GM20431 (cell line): ENCODE data around the gene NEU4.

ENCODE experiments used
- in situ Hi-C: fragments of 300-500 bp; cut with MseI, MboI; formaldehyde crosslinking; loops from one replicate; pipeline ENCODE4 v1.15.0; 2020; ENCODE audit warnings: low sequenced_read_pairs; ENCODE audit not compliant: unreplicated experiment

Gene NEU4

DNA sequence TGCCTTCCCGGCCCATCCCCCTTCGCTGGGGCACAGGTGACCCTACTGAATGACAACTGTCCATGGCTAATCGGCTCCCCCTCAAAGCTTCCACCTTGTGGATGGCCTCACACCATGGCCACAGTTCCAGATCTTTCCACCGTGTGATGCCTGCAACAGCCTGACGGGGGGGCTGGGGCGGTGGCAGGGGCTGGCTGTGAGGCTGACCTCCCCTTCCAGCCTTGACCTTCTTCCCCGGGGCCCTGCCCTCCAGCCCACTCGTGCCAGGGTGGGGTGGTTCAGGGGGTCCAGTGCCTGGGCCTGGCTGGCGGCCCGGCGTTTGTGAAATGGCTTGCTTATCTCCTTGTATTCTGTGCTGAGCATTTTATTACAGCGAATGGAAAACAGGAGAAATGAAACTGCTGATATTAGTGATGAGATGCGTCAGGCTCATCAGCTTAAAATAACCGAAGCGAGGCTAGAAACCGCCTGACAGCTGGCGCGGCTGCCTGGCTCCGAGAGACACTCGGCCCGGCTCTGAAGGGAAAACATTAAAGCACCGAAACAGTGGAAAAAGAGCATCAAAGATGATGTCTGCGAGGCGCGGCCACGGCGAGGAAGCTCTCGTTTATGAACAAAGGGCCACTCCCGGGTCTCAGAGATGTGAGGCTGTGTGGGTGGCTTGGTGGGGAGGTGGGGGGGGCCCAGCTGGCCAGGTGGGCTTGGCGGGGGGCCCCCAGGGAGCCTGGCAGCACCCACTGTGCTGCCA is 50.6 kb downstream of the NEU4 start:
- in situ Hi-C loops = no loop called here

DNA sequence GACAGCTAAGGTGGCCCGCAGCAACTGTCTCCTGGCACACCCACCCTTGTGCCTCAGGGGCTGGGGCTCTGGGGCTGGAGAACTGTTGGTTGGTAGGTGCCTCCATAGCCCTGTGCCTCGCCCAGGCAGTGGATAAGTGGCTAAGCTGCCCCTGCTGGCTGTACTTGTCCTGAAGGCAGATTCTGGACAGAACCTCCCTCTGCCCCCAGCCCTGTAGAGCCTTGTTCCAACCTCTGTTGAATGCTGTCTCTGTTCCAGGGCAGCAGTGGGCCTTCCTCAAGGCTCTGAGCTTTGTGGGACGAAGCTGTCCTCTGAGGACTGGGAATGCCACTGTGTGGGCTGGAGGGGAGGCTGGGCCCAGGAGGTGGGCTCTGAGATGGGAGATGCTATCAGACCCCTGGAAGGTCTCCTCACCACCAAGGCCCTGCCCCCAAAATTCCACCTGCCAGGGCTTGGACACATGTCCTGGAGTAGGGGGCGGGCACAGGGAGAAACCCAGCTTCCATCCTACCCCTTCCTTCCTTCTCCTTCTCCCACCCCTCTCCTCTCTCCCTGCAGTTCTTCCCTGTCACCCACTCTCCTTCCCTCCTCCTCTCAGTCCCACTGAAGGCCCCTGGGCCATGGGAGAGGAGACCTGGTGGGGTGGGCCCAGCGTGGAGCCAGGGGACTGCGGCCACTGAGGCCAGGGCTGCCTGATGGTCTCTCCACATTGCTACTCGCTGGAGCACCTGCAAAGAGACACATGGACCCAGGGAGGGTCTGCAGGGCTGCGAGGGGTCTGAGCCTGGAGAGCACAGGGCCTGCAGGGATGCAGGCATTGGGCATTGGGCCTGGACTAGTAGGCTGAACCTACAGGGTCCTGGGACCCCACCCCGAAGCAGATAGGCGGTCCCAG is 51.4 kb downstream of the NEU4 start:
- in situ Hi-C loops = no loop called here

DNA sequence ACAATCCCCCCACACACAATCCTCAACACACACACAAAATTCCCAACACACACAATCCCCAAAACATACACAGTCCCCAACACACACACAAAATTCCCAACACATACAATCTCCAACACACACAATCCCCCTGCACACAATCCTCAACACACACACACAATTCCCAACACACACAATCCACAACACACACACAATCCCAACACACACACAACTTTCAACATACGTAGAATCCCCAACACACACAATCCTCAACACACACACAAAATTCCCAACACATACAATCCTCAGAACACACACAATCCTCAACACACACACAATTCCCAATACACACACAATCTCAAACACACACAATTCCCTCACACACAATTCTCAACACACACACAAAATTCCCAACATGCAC is 52.3 kb downstream of the NEU4 start:
- in situ Hi-C loops = no loop called here

DNA sequence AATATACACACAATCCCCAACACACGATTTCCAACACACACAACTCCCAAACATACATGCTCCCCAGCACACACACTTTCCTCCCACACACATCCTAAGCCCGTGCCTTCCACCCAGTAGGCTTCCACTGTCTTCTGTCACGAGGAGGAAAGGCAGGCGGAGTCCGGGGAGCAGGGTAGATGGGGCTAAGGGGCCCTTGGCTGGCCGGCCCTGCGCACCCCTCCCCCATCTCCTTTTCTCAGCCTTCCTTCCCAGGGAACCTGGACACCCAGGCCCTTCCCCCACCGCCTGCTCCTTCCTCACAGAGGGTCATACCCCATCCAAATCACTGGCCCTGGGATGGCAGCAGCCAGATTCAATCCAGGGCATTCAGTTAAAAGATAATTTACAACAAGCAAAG is 53.1 kb downstream of the NEU4 start:
- in situ Hi-C loops = no loop called here

DNA sequence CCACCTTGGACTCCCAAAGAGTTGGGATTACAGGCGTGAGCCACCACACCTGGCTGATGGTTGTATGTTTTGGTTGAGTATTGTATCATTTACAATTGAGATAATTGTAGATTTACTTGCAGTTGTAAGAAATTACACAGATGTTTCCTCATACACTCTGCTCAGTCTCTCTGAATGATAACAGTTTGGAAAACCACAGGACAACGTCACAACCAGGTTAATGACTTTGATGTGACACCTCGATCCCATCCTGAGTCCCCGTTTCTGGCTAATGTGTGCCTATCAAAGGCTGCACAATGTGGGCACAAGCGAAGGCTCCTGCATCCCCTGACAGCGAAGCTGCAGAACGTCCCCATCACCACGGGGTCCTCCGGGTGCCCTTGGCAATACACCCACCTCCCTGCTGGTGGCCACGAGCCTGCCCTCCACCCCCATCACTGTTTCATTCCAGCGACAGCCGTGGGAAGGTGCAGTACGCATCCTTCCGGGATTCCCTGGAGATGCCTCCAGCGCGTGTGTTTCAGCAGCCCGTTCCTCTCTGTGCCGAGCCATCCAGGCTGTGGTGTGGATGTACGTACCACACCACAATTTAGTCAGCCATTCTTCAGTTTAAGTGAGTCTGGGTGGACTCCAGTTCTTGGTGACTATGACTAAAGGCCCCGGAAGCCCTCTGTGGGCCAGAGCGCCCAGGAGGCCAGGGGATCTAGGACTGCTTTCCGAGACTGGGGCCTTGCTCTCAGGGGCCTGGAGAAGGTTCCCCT is 54.0 kb downstream of the NEU4 start:
- in situ Hi-C loops = no loop called here

DNA sequence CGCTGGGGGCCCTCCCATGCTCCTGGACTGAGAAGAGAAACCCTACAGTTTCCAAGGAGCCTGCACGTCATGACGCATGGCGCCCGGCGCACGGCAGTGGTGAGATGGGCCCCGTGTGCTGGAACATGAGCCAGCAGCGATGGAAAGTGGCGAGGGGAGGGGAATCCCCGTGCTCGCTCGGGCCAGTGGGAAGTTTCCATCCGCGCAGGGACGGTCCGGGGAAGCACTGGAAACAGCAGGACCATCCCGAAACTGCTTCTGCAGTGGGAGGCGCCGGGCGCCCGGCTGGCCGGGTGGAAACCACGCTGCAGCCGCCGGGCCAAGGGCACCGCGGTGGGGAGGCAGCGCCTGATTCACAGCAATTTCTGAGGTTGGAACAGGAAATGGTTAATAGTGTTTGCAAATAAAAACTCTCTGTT is 54.6 kb downstream of the NEU4 start:
- in situ Hi-C loops = no loop called here

DNA sequence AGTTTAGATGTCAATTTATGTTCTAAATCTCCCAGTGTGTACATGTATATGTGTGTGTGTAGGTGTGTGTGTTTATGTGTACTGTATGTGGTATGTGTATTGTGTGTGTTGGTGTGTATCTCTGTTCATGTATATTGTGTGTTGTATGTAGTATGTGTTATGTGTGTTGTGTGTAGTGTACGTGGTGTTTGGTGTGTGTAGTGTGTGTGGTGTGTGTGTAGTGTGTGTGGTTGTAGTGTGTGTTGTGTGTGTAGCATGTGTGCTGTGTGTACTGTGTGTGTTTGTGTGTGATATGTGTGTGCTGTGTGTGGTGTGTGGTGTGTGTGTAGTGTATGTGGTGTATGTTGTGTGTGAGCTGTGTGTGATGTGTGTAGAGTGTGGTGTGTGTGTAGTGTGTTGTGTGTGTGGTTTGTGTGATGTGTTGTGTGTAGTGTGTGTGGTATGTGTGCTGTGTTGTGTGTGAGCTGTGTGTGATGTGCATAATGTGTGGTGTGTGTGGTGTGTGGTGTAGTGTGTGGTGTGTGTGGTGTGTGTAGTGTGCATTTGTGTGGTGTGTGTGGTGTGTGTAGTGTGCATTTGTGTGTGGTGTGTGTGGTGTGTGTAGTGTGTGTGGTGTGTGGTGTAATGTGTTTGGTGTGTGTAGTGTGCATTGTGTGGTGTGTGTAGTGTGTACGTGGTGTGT is 55.3 kb downstream of the NEU4 start:
- in situ Hi-C loops = no loop called here

DNA sequence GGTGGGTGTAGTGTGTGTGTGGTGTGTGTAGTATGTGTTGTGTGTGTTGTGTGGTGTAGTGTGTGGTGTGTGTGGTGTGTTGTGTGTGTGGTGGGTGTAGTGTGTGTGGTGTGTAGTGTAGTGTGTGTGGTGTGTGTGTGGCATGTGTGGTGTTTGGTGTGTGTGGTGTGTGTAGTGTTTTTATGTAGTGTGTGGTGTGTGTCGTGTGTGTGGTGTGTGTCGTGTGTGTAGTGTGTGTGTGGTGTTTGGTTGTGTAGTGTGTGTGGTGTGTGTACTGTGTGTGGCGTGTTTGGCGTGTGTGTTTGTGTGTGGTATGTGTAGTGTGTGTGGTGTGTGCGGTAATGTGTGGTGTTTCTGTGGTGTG is 55.8 kb downstream of the NEU4 start:
- in situ Hi-C loops = no loop called here

DNA sequence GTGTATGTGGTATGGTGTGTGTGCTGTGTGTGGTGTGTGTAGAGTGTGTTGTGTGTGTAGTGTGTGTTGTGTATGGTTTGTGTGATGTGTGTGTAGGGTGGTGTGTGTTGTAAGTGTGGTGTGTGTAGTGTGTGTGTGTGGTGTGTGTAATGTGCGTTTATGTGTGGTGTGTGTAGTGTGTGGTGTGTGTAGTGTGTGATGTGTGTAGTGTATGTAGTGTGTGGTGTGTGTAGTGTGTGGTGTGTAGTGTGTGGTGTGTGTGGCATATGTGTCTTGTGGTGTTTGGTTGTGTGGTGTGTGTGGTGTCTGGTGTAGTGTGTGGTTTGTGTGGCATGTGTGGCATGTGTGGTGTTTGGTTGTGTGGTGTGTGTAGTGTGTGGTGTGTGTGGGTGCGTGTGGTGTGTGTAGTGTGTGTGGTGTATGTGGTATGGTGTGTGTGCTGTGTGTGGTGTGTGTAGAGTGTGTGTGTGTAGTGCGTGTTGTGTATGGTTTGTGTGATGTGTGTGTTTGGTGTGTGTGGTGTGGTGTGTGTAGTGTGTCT is 56.5 kb downstream of the NEU4 start:
- in situ Hi-C loops = no loop called here

DNA sequence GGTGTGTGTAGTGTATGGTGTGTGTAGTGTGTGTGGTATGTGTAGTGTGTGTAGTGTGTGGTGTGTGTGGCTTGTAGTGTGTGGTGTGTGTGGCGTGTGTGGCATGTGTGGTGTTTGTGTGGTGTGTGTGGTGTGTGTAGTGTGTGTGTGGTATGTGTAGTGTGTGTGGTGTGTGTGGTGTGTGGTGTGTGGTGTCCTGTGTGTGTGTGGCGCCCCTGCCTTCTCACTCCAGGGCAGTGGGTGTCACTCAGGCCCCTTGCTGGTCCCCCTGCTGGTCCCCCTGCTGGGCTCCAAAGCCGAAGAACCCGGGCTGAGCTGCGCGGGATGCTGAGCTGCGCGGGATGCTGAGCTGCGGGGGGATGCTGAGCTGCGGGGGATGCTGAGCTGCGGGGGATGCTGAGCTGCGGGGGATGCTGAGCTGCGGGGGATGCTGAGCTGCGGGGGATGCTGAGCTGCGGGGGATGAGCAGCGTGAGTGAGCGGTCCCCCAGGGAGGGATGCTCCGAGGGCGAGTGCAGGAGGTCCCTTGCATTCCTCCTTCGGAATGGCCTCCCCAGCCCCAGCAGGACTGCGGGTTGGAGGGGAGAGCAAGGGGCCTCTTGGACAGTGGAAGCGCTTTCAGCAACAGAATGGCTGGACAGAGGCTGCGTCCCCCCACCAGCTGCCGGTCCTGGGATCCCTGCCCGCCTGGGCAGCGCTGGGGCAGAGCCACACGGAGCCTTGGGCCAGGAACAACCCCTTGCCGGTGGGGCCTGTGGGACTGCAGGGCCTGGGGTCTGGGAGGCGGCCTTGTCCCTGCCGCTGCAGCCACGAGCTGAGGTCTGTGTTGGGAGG is 57.2 kb downstream of the NEU4 start:
- in situ Hi-C loops = no loop called here
